Measurements from ENCODE around the gene CALB2. TPM values are rescaled to one million over a fixed set of nuclear protein-coding genes. Genes with fewer than 3 reads are reported as not detected.

CALB2 gene
- total RNA-seq, 1 donor from 2014 or later = 0.96 TPM

GRCh38 chr16:71367241-71367976 lies 8.9 kb downstream of the CALB2 start:
- peak; percentile 71 for TF ChIP-seq CTCF (IDR thresholded peaks at IDR 0.05; ENCODE audit: unreplicated experiment)
- DNase-seq (ENCODE audit: low spot score, unreplicated experiment) = peak; percentile 40
- H3K9me3 Mint-ChIP-seq (ENCODE audit: low read depth) = no peaks in the 10 kb centered on the region
- H3K4me1 Mint-ChIP-seq (ENCODE audit: low read depth) = no peaks in the 10 kb centered on the region
- H3K27ac Mint-ChIP-seq = no peak overlapping the region
- peaks cover 30% of the 10 kb centered on the region for H3K27me3 Mint-ChIP-seq
- no peak overlapping the region for H3K4me3 Mint-ChIP-seq (ENCODE audit: low read depth)
- no peaks in the 10 kb centered on the region for H3K36me3 Mint-ChIP-seq (ENCODE audit: insufficient read depth)

GRCh38 chr16:71368958-71369357 lies 10.4 kb downstream of the CALB2 start:
- Mint-ChIP-seq H3K4me3 (ENCODE audit: low read depth) (no peak overlapping the region), H3K4me1 (ENCODE audit: low read depth) (no peaks in the 10 kb centered on the region), H3K27me3 (peaks cover 30% of the 10 kb centered on the region), H3K27ac (no peak overlapping the region), H3K36me3 (ENCODE audit: insufficient read depth) (no peaks in the 10 kb centered on the region), H3K9me3 (ENCODE audit: low read depth) (no peaks in the 10 kb centered on the region)
- no peak for DNase-seq (ENCODE audit: low spot score, unreplicated experiment)
- TF ChIP-seq CTCF (IDR thresholded peaks at IDR 0.05; ENCODE audit: unreplicated experiment) = no peak

- Mint-ChIP-seq H3K27me3 (peaks cover 28% of the 10 kb centered on the region), H3K27ac (no peak overlapping the region), H3K36me3 (ENCODE audit: insufficient read depth) (no peaks in the 10 kb centered on the region), H3K4me3 (ENCODE audit: low read depth) (no peak overlapping the region), H3K9me3 (ENCODE audit: low read depth) (no peaks in the 10 kb centered on the region), H3K4me1 (ENCODE audit: low read depth) (no peaks in the 10 kb centered on the region)
- no peak for DNase-seq (ENCODE audit: low spot score, unreplicated experiment)
- TF ChIP-seq CTCF (IDR thresholded peaks at IDR 0.05; ENCODE audit: unreplicated experiment) = no peak
Observed at GRCh38 chr16:71369494-71369893, 11.0 kb downstream of the CALB2 start.

- no peak overlapping the region for H3K27ac Mint-ChIP-seq
- H3K36me3 Mint-ChIP-seq (ENCODE audit: insufficient read depth) = no peaks in the 10 kb centered on the region
- peaks cover 22% of the 10 kb centered on the region for H3K27me3 Mint-ChIP-seq
- H3K4me1 Mint-ChIP-seq (ENCODE audit: low read depth) = no peaks in the 10 kb centered on the region
- H3K4me3 Mint-ChIP-seq (ENCODE audit: low read depth) = no peak overlapping the region
- no peak for DNase-seq (ENCODE audit: low spot score, unreplicated experiment)
- no peaks in the 10 kb centered on the region for H3K9me3 Mint-ChIP-seq (ENCODE audit: low read depth)
- no peak for TF ChIP-seq CTCF (IDR thresholded peaks at IDR 0.05; ENCODE audit: unreplicated experiment)
Observed at GRCh38 chr16:71371237-71371636, 12.7 kb downstream of the CALB2 start.

GRCh38 chr16:71373073-71373472 lies 14.6 kb downstream of the CALB2 start:
- Mint-ChIP-seq H3K27ac (no peak overlapping the region), H3K9me3 (ENCODE audit: low read depth) (no peaks in the 10 kb centered on the region), H3K36me3 (ENCODE audit: insufficient read depth) (no peaks in the 10 kb centered on the region), H3K4me3 (ENCODE audit: low read depth) (no peak overlapping the region), H3K4me1 (ENCODE audit: low read depth) (no peaks in the 10 kb centered on the region), H3K27me3 (peaks cover 26% of the 10 kb centered on the region)
- TF ChIP-seq CTCF (IDR thresholded peaks at IDR 0.05; ENCODE audit: unreplicated experiment) = no peak
- no peak for DNase-seq (ENCODE audit: low spot score, unreplicated experiment)

Data from progenitor cell of endocrine pancreas (in vitro differentiated cells).